ENCODE measurements around the gene ELK4. TPM values are rescaled to one million over a fixed set of nuclear protein-coding genes. Genes with fewer than 3 reads are reported as not detected.

ELK4 gene
- total and polyA plus RNA-seq, 2 of the 8 experiments (the other 6 are each of a cell fraction or from before 2014, with no cell fraction given) = 2.9 to 26.3 TPM

- Histone ChIP-seq H3K4ac (replicated peaks; ENCODE audit: insufficient read length, low read depth, low read length) (peak overlapping the region; percentile 11), H3K27ac (ENCODE audit: low read depth, low read length) (no peak overlapping the region), H3K23ac (ENCODE audit: insufficient read length) (no peak overlapping the region), H3K56ac (replicated peaks; ENCODE audit: insufficient read length, low read depth, low read length) (no peak overlapping the region), H4K5ac (ENCODE audit: insufficient read length, low read depth, low read length) (peak overlapping the region; percentile 20), H2BK20ac (ENCODE audit: low read length) (0 out of 2 replicates have a peak overlapping the region, but pooled peaks have one; percentile 38), H2AFZ (ENCODE audit: low read length) (peak overlapping the region; percentile 93; the same call in 1 of the 2 replicates), H3K27me3 (replicated peaks in 1 of 4; ENCODE audit: control insufficient read depth in 3 of 4, extremely low read depth in 1 of 4, insufficient read depth in 3 of 4, low read length in 3 of 4) (0 out of 7 replicates have a peak, but pooled peaks cover 0 to 2% (median 0%) of the 10 kb centered on the region in 4 experiments), H3K9me3 (ENCODE audit: insufficient read depth in 2 of 2, low read depth in 1 of 2, low read length in 1 of 2) (no peaks in the 10 kb centered on the region), H3K18ac (ENCODE audit: extremely low read depth, low read length) (peak overlapping the region; percentile 98), H2BK5ac (ENCODE audit: low read depth, low read length) (peak overlapping the region; percentile 92; the same call in 1 of the 2 replicates), H3K79me2 (ENCODE audit: control insufficient read depth in 1 of 2, insufficient read depth in 2 of 2, low read length in 2 of 2) (no peaks in the 10 kb centered on the region), H2BK120ac (replicated peaks; ENCODE audit: low read depth, low read length) (no peak overlapping the region), H3K23me2 (ENCODE audit: low read depth, low read length) (peaks cover 1% of the 10 kb centered on the region; the same call in 1 of the 2 replicates), H3K9ac (replicated peaks in 1 of 4; ENCODE audit: extremely low read depth in 1 of 4, low read depth in 3 of 4, low read length in 3 of 4) (0 out of 7 replicates have a peak overlapping the region, but pooled peaks of 1 of the 4 experiments have one; percentile 9), H3K79me1 (ENCODE audit: low read depth, low read length) (no peaks in the 10 kb centered on the region), H2BK15ac (ENCODE audit: low read length) (peak overlapping the region; percentile 95), H2BK12ac (ENCODE audit: low read depth, low read length) (peak overlapping the region; percentile 93; the same call in 1 of the 2 replicates), H3K4me1 (replicated peaks in 1 of 4; ENCODE audit: control insufficient read depth in 3 of 4, insufficient read depth in 4 of 4, low read length in 3 of 4) (peaks cover 0 to 7% (median 4%) of the 10 kb centered on the region in 4 experiments; a peak in 5 of 7 replicates), H3K4me2 (ENCODE audit: insufficient read depth in 1 of 2, low read depth in 2 of 2, low read length in 2 of 2) (peak overlapping the region; percentile 32 to 93), H3K4me3 (ENCODE audit: extremely low read depth in 1 of 4, insufficient read depth in 2 of 4, low read depth in 3 of 4, low read length in 4 of 4) (peak overlapping the region; percentile 26 to 57 (median 36); a peak in 5 of 8 replicates), H3K14ac (ENCODE audit: insufficient read length) (no peak overlapping the region), H3K36me3 (ENCODE audit: control insufficient read depth in 2 of 4, insufficient read depth in 4 of 4, low read length in 3 of 4) (no peaks in the 10 kb centered on the region), H4K20me1 (replicated peaks in 1 of 2; ENCODE audit: control insufficient read depth in 1 of 2, insufficient read depth in 2 of 2, low read length in 2 of 2) (no peaks in the 10 kb centered on the region), H4K8ac (ENCODE audit: extremely low read depth, insufficient read depth, low read length) (no peak overlapping the region), H4K91ac (replicated peaks; ENCODE audit: insufficient read length, low read length) (no peak overlapping the region), H2AK5ac (ENCODE audit: low read depth, low read length) (no peak overlapping the region)
- DNase-seq (ENCODE audit: low read depth in 1 of 2, low spot score in 2 of 2) (peak; percentile 58 to 100), FAIRE-seq (no peak)
- ChIA-PET POLR2A (ENCODE audit: partially characterized antibody) (interaction anchor here (0.5 to 3.8 kb wide), 16 partner anchors 10 to 191 kb away, joined by 3 to 28 read pairs (median 3); partner anchors contain the start of gene ELK4), CTCF (ENCODE audit: partially characterized antibody) (interaction anchor here (0.7 to 15.6 kb wide), 54 partner anchors 9 to 386 kb away, joined by 3 to 322 read pairs (median 4); partner anchors contain the start of genes ELK4 and SLC45A3)
- 12% methylated on average over 40 of the region's 40 CpGs; no CpG with 5 or more reads in 1 of the 2 experiments for WGBS, 2 experiments (ENCODE audit: extremely low coverage in 1 of 2, insufficient coverage in 1 of 2, insufficient read length in 1 of 2, insufficient replicate concordance in 2 of 2, low coverage in 1 of 2, low lambda C conversion rate in 2 of 2, missing lambda C conversion rate in 1 of 2)
- TF ChIP-seq YY1 (IDR thresholded peaks at IDR 0.05; ENCODE audit: low read depth, low read length) (no peak), ASH2L (IDR thresholded peaks at IDR 0.05; ENCODE audit: low read length) (peak; percentile 62), CHD2 (IDR thresholded peaks at IDR 0.05; ENCODE audit: low read length) (peak; percentile 16; the same call in 1 of the 2 replicates), HDAC2 (IDR thresholded peaks at IDR 0.05; ENCODE audit: borderline replicate concordance in 1 of 2, low read depth in 2 of 2, low read length in 2 of 2) (no peak), SIN3A (conservative IDR thresholded peaks at IDR 0.05 in 1 of 2, IDR thresholded peaks at IDR 0.05 in 1 of 2; ENCODE audit: low read depth in 1 of 2, low read length in 2 of 2) (peak in 1 of 2 experiments; percentile 74; a peak in 1 of 4 replicates), JUN (IDR thresholded peaks at IDR 0.05; ENCODE audit: low read depth, low read length) (no peak), CTBP2 (IDR thresholded peaks at IDR 0.05; ENCODE audit: borderline replicate concordance, insufficient read depth, insufficient read length, low read length) (no peak), RAD21 (IDR thresholded peaks at IDR 0.05 in 1 of 2, conservative IDR thresholded peaks at IDR 0.05 in 1 of 2; ENCODE audit: low read depth in 2 of 2, low read length in 2 of 2) (peak; percentile 98), ZNF274 (IDR thresholded peaks at IDR 0.05; ENCODE audit: borderline replicate concordance, extremely low read depth, low read length) (no peak)
Measured at GRCh38 chr1:205591522-205592351, 40.1 kb downstream of the ELK4 start.
